ENCODE measurements around the gene BRSK2. TPM values are rescaled to one million over a fixed set of nuclear protein-coding genes. Genes with fewer than 3 reads are reported as not detected.
"Not testable (repeated sequence)": the region's sequence is repeated elsewhere in the genome, so short reads cannot be mapped to it uniquely, and the experiment has no call there.

Gene BRSK2
- total RNA-seq, 1 donor from 2014 or later: 0.74 TPM

- intact Hi-C loops (cut with micrococcal nuclease): no loop called here
- DNase-seq: no peak
- no peak for ATAC-seq
Observed at GRCh38 chr11:1403721-1404460, 14.2 kb downstream of the BRSK2 start.

DNA sequence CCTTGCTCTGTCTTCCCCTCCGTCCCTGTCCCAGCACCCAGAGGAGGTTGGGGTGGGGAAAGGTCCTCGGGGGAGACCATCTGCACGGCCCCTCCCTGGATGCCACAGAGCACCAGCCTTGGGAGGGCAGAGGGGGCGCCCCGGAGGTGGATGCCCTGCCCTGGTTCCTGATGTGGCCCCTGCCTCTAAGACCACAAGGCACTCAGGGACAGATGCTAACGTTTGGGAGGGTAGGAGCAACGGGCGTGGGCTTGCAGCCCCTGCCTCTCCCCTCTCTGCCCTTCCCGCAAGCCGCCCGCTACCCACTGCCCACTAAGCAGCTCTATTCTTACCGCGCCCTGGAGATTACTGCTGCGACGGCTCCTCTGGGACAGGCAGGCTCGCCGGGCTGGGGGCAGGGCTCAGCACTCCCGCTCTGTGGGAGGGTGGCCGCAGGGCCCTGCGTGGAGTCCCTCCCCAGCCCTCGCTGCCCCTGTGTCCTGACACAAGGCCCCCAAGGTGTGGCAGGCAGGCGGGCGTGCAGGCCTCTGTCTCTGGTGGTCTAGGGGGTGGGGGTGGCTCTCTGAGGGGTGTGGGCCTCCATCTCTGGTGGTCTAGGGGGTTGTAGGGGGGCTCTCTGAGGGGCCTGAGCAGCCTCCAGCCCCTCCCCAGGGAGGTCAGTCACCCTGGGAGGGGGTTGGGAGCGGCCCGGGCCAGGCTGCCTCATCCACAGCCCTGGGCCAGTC, 14.9 kb downstream of the BRSK2 start:
- DNase-seq: no peak
- ATAC-seq: no peak
- intact Hi-C loops (cut with micrococcal nuclease): no loop called here

DNA sequence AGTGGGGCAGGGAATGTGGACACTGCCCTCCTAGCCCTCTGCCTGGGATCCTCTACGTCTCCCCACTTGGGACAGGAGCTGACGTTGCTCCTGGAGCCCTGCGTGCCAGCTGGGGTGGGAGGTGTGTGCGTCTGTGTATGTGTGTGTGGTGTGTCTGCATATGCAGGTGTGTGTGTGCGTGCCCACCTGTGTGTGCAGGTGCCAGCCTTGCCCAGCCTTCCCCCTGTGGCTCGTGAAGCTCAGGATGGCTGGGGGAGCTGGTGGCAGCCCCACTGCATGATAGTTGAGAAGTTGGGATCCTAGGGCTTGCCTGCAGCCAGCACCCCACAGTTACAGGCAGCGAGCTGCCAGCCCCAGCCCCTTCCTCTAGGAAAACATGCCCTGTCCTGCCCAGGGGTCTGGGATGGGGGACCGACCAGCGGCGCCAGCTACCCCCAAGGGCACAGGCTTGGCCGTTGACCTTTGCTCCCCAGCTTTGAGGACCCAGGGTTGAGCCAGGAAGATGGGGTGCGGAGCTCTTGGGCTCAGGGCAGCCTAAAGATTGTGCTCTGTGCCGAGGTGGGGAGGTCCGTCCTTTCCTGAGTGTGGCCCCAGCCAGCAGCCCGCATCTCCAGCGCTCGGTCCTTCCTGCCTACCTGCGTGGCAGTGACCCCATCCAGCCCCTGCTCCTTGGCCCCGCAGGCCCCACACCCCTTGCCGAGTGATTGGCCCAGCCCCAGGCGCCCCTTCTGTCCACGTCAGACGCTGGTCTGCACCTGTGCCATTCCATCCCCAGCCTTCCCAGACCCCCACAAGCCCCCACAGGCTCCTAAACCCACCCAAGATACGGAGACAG, 15.7 kb downstream of the BRSK2 start:
- DNase-seq (no peak), ATAC-seq (no peak)

GRCh38 chr11:1406571-1407485, 17.1 kb downstream of the BRSK2 start:
- no peak for DNase-seq

More for the DNA sequence above, 15.7 kb downstream of the BRSK2 start:
- intact Hi-C loops (cut with micrococcal nuclease): no loop called here

DNA sequence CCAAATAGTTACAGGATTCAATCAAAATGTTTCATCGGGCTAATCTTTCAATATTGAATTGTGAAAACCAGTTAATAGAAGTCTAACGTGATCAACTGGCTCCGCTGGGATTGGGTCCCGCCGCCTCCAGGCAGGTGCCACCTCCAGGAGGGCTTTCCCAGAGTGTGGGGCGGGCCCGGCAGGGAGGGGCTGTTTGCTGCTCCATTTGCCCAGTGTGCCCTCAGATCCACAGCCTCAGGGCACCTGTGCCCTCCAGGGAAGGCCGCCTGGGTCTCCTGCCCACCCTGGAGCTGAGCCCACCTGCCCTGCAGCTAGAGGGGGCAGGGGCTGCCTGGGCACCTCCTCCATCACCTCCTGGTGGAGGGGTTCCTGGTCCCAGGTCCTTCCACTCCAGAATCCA, 17.9 kb downstream of the BRSK2 start:
- intact Hi-C loops (cut with micrococcal nuclease): no loop called here
- DNase-seq: no peak
- ATAC-seq: no peak

More at GRCh38 chr11:1406571-1407485, 17.1 kb downstream of the BRSK2 start:
- intact Hi-C loops (cut with micrococcal nuclease): no loop called here
- no peak for ATAC-seq

DNA sequence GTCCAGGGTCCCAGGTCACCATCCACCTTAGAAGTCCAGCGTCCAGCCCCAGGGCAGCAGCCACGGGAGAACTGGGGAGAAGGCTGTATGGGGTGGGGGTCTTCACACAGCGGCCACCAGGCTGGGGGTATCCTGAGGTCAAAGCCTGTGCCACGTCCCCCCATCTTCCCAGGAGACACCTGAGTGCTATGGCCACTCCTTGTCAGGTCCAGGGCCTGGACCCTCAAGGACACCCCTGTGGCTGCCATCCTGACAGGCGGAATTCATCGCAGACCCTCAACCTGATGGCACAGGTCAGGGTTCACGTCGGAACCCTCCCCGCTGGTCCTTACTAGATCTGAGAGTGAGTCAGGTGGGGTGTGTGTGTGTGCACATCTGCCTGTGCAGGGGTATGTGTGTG, 18.6 kb downstream of the BRSK2 start:
- intact Hi-C loops (cut with micrococcal nuclease): no loop called here
- DNase-seq: no peak
- ATAC-seq: no peak

GRCh38 chr11:1409108-1409851, 19.5 kb downstream of the BRSK2 start:
- intact Hi-C loops (cut with micrococcal nuclease): no loop called here
- ATAC-seq (no peak), DNase-seq (no peak)

- intact Hi-C loops (cut with micrococcal nuclease); ATAC-seq: not testable (repeated sequence)
Observed at GRCh38 chr11:1409852-1410125, 20.1 kb downstream of the BRSK2 start.

GRCh38 chr11:1410366-1411291, 20.9 kb downstream of the BRSK2 start:
- ATAC-seq (no peak), DNase-seq (no peak)
- intact Hi-C loops (cut with micrococcal nuclease): no loop called here

More at GRCh38 chr11:1409852-1410125, 20.1 kb downstream of the BRSK2 start:
- not testable (repeated sequence) for DNase-seq

GRCh38 chr11:1411301-1411700, 21.6 kb downstream of the BRSK2 start:
- ATAC-seq (no peak), DNase-seq (no peak)
- intact Hi-C loops (cut with micrococcal nuclease): no loop called here

GRCh38 chr11:1411739-1412138, 22.0 kb downstream of the BRSK2 start:
- ATAC-seq; intact Hi-C loops (cut with micrococcal nuclease); DNase-seq: not testable (repeated sequence)

GRCh38 chr11:1412377-1413095, 22.8 kb downstream of the BRSK2 start:
- intact Hi-C loops (cut with micrococcal nuclease): no loop called here
- no peak for DNase-seq
- ATAC-seq: no peak

- no peak for ATAC-seq
- intact Hi-C loops (cut with micrococcal nuclease): no loop called here
Observed at GRCh38 chr11:1414650-1415049, 24.9 kb downstream of the BRSK2 start.

DNA sequence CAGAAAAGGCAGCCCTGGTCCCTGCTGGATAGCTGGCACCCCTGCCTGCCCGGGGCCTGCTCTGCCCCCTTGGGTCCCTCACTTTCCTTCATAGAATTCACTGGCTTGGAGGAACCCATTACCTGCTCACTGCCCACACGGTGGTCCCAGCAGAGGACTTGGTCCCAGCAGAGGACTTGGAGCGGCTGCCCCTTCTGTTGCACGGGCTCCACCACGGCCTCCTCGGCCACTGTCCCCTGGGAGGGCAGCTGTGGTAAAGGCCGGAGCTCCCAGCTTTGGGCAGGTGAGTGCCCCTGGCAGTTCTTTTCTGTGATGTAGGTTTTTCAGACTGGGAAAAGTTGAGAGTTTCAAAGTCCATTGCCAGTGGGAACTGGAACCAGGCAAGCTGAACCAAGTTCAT, 25.9 kb downstream of the BRSK2 start:
- ATAC-seq: no peak
- intact Hi-C loops (cut with micrococcal nuclease): no loop called here
- DNase-seq: no peak

More at GRCh38 chr11:1414650-1415049, 24.9 kb downstream of the BRSK2 start:
- no peak for DNase-seq

- ATAC-seq; intact Hi-C loops (cut with micrococcal nuclease); DNase-seq: not testable (repeated sequence)
Observed at GRCh38 chr11:1418192-1418795, 28.6 kb downstream of the BRSK2 start.

GRCh38 chr11:1419811-1420210, 30.1 kb downstream of the BRSK2 start:
- ATAC-seq (no peak), DNase-seq (no peak)
- intact Hi-C loops (cut with micrococcal nuclease): no loop called here
